ENCODE results near the gene ATXN7L1.
A peak's percentile ranks its signal among the peaks of the same experiment; 100 is the strongest.
"Not testable (repeated sequence)": the region's sequence is repeated elsewhere in the genome, so short reads cannot be mapped to it uniquely, and the experiment has no call there.

Gene ATXN7L1

GRCh38 chr7:105602325-105603305, 273.8 kb downstream of the ATXN7L1 start:
- DNase-seq = no peak

GRCh38 chr7:105600720-105601550, 275.5 kb downstream of the ATXN7L1 start:
- DNase-seq = no peak

- no peak for DNase-seq
Observed at GRCh38 chr7:105599551-105599950, 276.8 kb downstream of the ATXN7L1 start.

- not testable (repeated sequence) for DNase-seq
Observed at GRCh38 chr7:105599080-105599479, 277.3 kb downstream of the ATXN7L1 start.

- DNase-seq = no peak
Observed at GRCh38 chr7:105596866-105597265, 279.5 kb downstream of the ATXN7L1 start.

- DNase-seq = no peak
Observed at GRCh38 chr7:105594034-105594433, 282.4 kb downstream of the ATXN7L1 start.

- DNase-seq = no peak
Observed at GRCh38 chr7:105591522-105591921, 284.9 kb downstream of the ATXN7L1 start.

- DNase-seq = no peak
Observed at GRCh38 chr7:105590793-105591192, 285.6 kb downstream of the ATXN7L1 start.

GRCh38 chr7:105589356-105590077, 286.9 kb downstream of the ATXN7L1 start:
- peak; percentile 63 for DNase-seq

GRCh38 chr7:105587909-105588635, 288.3 kb downstream of the ATXN7L1 start:
- DNase-seq = no peak

GRCh38 chr7:105585850-105586500, 290.4 kb downstream of the ATXN7L1 start:
- DNase-seq = no peak

GRCh38 chr7:105584165-105584564, 292.2 kb downstream of the ATXN7L1 start:
- DNase-seq = no peak

GRCh38 chr7:105583061-105583460, 293.3 kb downstream of the ATXN7L1 start:
- no peak for DNase-seq

GRCh38 chr7:105581066-105581811, 295.2 kb downstream of the ATXN7L1 start, which contains the start of gene EFCAB10:
Gene EFCAB10, minus strand, starts transcription at chr7:105581493. Its CDS starts 30 bp downstream, at chr7:105581463.
- peak; percentile 81 for DNase-seq

GRCh38 chr7:105580022-105580740, 296.2 kb downstream of the ATXN7L1 start:
- no peak for DNase-seq

GRCh38 chr7:105578496-105578895, 297.9 kb downstream of the ATXN7L1 start:
- no peak for DNase-seq

- no peak for DNase-seq
Observed at GRCh38 chr7:105577251-105577650, 299.1 kb downstream of the ATXN7L1 start.

GRCh38 chr7:105571891-105572290, 304.5 kb downstream of the ATXN7L1 start:
- no peak for DNase-seq

- DNase-seq = no peak
Observed at GRCh38 chr7:105567821-105568220, 308.6 kb downstream of the ATXN7L1 start.

- DNase-seq = no peak
Observed at GRCh38 chr7:105567024-105567423, 309.4 kb downstream of the ATXN7L1 start.
